Naive thymus-derived CD8-positive, alpha-beta T cell (primary cell): Measurements from ENCODE around the gene ZNF683. TPM values are rescaled to one million over a fixed set of nuclear protein-coding genes. Genes with fewer than 3 reads are reported as not detected.
A peak's percentile ranks its signal among the peaks of the same experiment; 100 is the strongest.
"Not testable (repeated sequence)": the region's sequence is repeated elsewhere in the genome, so short reads cannot be mapped to it uniquely, and the experiment has no call there.

Experiments used
- ATAC-seq, 2 donors: fragments of 150-1000 bp; cut with Tn5 transposase in 1 of 2; sonication (Bioruptor Pico), chemical (Tn5 transposase) in 1 of 2; 1 replicate in 1 of 2; 2 replicates in 1 of 2; pipeline ENCODE4 v1.10.0; 2021; ENCODE audit warnings: mild to moderate bottlenecking in 2 of 2, moderate library complexity in 2 of 2
- POLR2A ChIA-PET: fragments of 350-600 bp; sonication (Branson Sonifier 250); formaldehyde crosslinking; loops from one replicate; lab custom pipeline; 2021; ENCODE audit warnings: antibody characterized with exemption; lab: Charles Lee
- DNase-seq, 10 donors: peaks; one replicate each; pipeline versions ENCODE4 v3.0.0 to v3.0.0-alpha.2; 2020 to 2022
- H3K27ac Mint-ChIP-seq, 10 donors: one replicate each; pipeline ENCODE4 v1.8.0; 2020 to 2022; ENCODE audit warnings: mild to moderate bottlenecking in 10 of 10, mixed read lengths in 10 of 10, moderate library complexity in 4 of 10, inconsistent platforms in 1 of 10
- H3K27me3 Mint-ChIP-seq, 5 donors: one replicate each; pipeline ENCODE4 v1.8.0; 2021 to 2022; ENCODE audit warnings: mixed read lengths in 5 of 5
- H3K36me3 Mint-ChIP-seq, 3 donors: one replicate each; pipeline ENCODE4 v1.8.0; 2020 to 2022; ENCODE audit warnings: mixed read lengths in 3 of 3, mild to moderate bottlenecking in 2 of 3, inconsistent platforms in 1 of 3
- H3K4me1 Mint-ChIP-seq, 4 donors: one replicate each; pipeline ENCODE4 v1.8.0; 2021 to 2022; ENCODE audit warnings: mixed read lengths in 4 of 4
- H3K4me3 Mint-ChIP-seq, 10 donors: one replicate each; pipeline ENCODE4 v1.8.0; 2020 to 2022; ENCODE audit warnings: mild to moderate bottlenecking in 10 of 10, mixed read lengths in 10 of 10, moderate library complexity in 6 of 10, inconsistent platforms in 1 of 10
- H3K9me3 Mint-ChIP-seq, 9 donors: one replicate each; pipeline ENCODE4 v1.8.0; 2020 to 2022; ENCODE audit warnings: mixed read lengths in 9 of 9, mild to moderate bottlenecking in 3 of 9, inconsistent platforms in 1 of 9, moderate library complexity in 1 of 9
- polyA plus RNA-seq, 3 donors: library from polyadenylated mRNA; unstranded; fragments of 300-500 nt; fragmentation: Illumina TruSeq; gene quantifications; one replicate each; pipeline ENCODE4 v1.2.3, GENCODE V29; 2021
- total RNA-seq, 8 experiments: library from RNA in 2 of 8; stranded (reverse) in 2 of 8; gene quantifications; one replicate each; pipeline ENCODE4 v1.2.3 and lab custom pipeline; 2021 to 2026

The ZNF683 gene
- total and polyA plus RNA-seq, 5 experiments from 2014 or later, result 0.42 to 6.3 (median 2.4) TPM

DNA sequence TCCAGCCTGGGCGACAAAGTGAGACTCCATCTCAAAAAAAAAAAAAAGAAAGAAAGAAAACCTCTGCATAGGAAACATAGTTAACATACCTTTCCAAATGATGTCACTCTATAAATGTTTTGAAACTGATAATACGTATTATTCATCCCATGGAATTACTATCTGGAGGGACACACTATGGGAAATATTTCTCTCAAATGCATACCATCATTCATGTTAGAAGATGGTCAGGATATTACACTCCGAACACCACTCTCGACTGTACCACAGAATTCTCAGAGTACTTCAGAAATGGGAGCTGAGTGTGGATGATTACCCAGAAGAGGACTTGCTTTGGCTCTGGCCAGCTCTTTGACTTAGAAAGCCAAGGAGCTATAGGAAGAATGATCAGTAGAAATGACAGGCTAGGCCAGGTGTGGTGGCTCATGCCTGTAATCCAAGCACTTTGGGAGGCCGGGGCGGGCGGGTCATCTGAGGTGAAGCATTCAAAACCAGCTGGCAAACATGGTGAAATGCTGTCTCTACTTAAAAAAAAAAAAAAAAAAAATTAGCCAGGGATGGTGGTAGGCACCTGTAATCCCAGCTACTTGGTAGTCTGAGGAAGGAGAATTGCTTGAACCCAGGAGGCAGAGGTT, 32.8 kb upstream of the ZNF683 start:
- ATAC-seq (no peak), DNase-seq (no peak)
- Mint-ChIP-seq H3K27ac (no peak overlapping the region), H3K36me3 (no peaks in the 10 kb centered on the region), H3K27me3 (peaks cover 21 to 56% (median 41%) of the 10 kb centered on the region in 5 donors), H3K4me1 (peaks cover 7 to 17% (median 15%) of the 10 kb centered on the region in 4 donors), H3K4me3 (no peak overlapping the region), H3K9me3 (peaks cover 0 to 3% (median 0%) of the 10 kb centered on the region in 9 donors)
- POLR2A ChIA-PET, result no interaction called here

DNA sequence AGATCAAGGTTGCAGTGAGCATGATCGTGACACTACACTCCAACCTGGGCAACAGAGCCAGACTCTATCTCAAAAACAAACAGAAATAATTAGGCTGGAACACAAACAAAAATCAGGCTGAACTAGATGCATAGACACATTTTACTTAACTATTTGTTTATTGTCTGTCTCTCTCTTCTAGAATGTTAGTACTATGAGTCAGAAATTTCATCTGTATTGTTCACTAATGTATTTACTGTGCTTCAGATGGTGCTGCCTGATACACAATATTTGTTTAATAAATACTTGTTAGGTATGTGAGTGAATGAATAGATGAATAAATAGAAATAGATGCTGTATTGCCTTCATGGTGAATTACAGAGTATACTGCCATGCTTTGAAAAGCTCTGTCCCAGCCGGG, 32.1 kb upstream of the ZNF683 start:
- Mint-ChIP-seq H3K9me3 (peaks cover 0 to 3% (median 0%) of the 10 kb centered on the region in 9 donors), H3K27ac (no peak overlapping the region), H3K36me3 (no peaks in the 10 kb centered on the region), H3K4me3 (no peak overlapping the region), H3K4me1 (peaks cover 9 to 14% (median 12%) of the 10 kb centered on the region in 4 donors), H3K27me3 (peaks cover 19 to 51% (median 34%) of the 10 kb centered on the region in 5 donors)
- POLR2A ChIA-PET, result no interaction called here
- DNase-seq, result no peak
- no peak for ATAC-seq

- DNase-seq, result no peak
- peaks cover 12 to 41% (median 24%) of the 10 kb centered on the region in 5 donors for H3K27me3 Mint-ChIP-seq
- peaks cover 0 to 3% (median 0%) of the 10 kb centered on the region in 9 donors for H3K9me3 Mint-ChIP-seq
- no peak for ATAC-seq
- no peaks in the 10 kb centered on the region for H3K36me3 Mint-ChIP-seq
- peaks cover 3 to 5% (median 4%) of the 10 kb centered on the region in 4 donors for H3K4me1 Mint-ChIP-seq
- POLR2A ChIA-PET, result no interaction called here
- H3K27ac Mint-ChIP-seq, result peak overlapping the region in 1 of 10 donors; percentile 25
- H3K4me3 Mint-ChIP-seq, result no peak overlapping the region
Measured at GRCh38 chr1:26403656-26404055, 31.1 kb upstream of the ZNF683 start.

GRCh38 chr1:26401891-26402290, 29.3 kb upstream of the ZNF683 start:
- Mint-ChIP-seq H3K4me1 (peaks cover 0 to 2% (median 0%) of the 10 kb centered on the region in 4 donors), H3K27ac (no peak overlapping the region), H3K27me3 (peaks cover 9 to 38% (median 21%) of the 10 kb centered on the region in 5 donors), H3K4me3 (no peak overlapping the region), H3K9me3 (no peaks in the 10 kb centered on the region), H3K36me3 (no peaks in the 10 kb centered on the region)
- POLR2A ChIA-PET, result interaction anchor here (0.7 kb wide), 1 partner anchor 226 kb away, joined by 3 read pairs; no protein-coding TSS in a partner anchor
- ATAC-seq (no peak), DNase-seq (no peak)

DNA sequence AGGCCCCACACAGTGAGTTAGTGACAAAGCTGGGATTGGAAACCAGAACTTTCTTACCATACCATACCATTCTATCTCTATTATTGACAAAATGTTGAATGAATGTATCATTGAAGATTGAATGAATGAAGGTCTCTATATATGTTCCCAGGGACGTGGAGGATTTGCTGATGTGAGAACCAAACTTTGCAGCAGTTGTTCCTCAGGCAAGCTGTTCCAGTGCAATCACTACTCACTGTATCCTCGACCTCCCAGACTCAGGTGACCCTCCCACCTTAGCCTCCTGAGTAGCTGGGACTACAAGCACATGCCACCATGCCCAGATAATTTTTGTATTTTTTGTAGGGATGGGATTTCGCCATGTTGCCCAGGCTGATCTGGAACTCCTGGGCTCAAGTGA, 26.5 kb upstream of the ZNF683 start:
- peaks cover 5 to 24% (median 15%) of the 10 kb centered on the region in 5 donors for H3K27me3 Mint-ChIP-seq
- POLR2A ChIA-PET, result interaction anchor here (0.7 kb wide), 1 partner anchor 22 kb away, joined by 4 read pairs; no protein-coding TSS in a partner anchor
- DNase-seq (no peak), ATAC-seq (no peak)
- H3K27ac Mint-ChIP-seq, result no peak overlapping the region
- H3K36me3 Mint-ChIP-seq, result no peaks in the 10 kb centered on the region
- H3K4me1 Mint-ChIP-seq, result peaks cover 0 to 4% (median 2%) of the 10 kb centered on the region in 4 donors
- no peaks in the 10 kb centered on the region for H3K9me3 Mint-ChIP-seq
- H3K4me3 Mint-ChIP-seq, result no peak overlapping the region

DNA sequence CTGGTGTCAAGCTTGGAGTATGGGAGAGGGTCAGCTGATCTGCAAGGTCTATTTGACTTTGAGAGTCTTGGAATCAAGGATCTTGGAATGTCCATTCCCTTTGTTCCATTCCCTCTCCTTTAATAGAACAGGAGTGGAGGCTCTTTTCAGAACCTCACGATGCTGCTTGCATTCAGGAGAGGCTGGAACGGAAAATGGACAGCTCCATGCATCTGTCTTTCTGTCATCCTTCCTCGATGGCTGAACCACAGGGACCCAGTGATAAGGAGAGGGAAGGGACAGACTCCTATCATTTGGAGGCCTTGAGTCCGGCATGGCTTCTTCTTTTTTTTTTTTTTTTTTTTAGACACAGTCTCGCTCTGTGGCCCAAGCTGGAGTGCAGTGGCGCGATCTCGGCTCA, 23.2 kb upstream of the ZNF683 start:
- Mint-ChIP-seq H3K27ac (no peak overlapping the region), H3K9me3 (no peaks in the 10 kb centered on the region), H3K4me3 (no peak overlapping the region), H3K27me3 (peaks cover 0 to 3% (median 1%) of the 10 kb centered on the region in 5 donors), H3K4me1 (peaks cover 9 to 15% (median 12%) of the 10 kb centered on the region in 4 donors), H3K36me3 (no peaks in the 10 kb centered on the region)
- POLR2A ChIA-PET, result interaction anchor here (1.7 kb wide), 1 partner anchor 74 kb away, joined by 6 read pairs; no protein-coding TSS in a partner anchor
- no peak for DNase-seq
- no peak for ATAC-seq

GRCh38 chr1:26391450-26391849, 18.9 kb upstream of the ZNF683 start:
- H3K4me3 Mint-ChIP-seq, result peak overlapping the region in 4 of 10 donors; percentile 10 to 29 (median 20)
- H3K36me3 Mint-ChIP-seq, result no peaks in the 10 kb centered on the region
- H3K9me3 Mint-ChIP-seq, result no peaks in the 10 kb centered on the region
- peak; percentile 72 to 79 for ATAC-seq
- peak overlapping the region in 2 of 10 donors; percentile 5 to 41 for H3K27ac Mint-ChIP-seq
- POLR2A ChIA-PET, result interaction anchor here (1.3 to 1.8 kb wide), 4 partner anchors 13 to 70 kb away, joined by 3 to 9 read pairs (median 5); no protein-coding TSS in a partner anchor
- DNase-seq, result peak in 8 of 10 donors; percentile 9 to 73 (median 36)
- H3K4me1 Mint-ChIP-seq, result peaks cover 14 to 42% (median 32%) of the 10 kb centered on the region in 4 donors
- H3K27me3 Mint-ChIP-seq, result peaks cover 0 to 2% (median 0%) of the 10 kb centered on the region in 5 donors

DNA sequence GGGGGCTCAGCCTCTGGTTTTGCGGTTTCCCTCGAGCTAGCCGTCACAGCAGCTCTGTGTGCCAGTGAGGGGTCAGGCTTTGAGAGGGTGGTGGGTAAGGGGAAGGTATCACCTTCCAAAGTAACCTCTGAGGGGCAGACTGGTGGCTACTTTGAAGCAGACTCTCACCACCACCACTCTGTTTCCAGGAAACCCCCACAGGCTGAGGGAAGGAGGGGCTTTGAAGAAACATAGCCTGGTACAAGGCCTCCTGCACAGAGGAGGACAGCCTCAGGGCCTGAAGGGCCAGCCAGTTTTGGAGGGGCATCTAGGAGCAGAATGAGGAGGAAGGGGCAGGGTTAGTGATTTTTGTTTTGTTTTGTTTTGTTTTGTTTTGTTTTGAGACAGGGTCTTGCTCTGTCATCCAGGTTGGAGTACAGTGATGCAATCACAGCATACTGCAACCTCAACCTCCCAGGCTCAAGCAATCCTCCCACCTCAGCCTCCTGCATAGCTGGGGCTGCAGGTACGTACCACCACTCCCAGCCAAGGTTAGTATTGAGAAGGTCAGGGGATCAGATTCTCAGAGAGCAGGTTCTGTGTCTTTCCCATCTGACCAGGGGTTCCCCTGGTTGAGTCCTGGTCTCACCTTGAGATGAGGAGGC, 17.2 kb upstream of the ZNF683 start:
- peak; percentile 35 to 54 for ATAC-seq
- peaks cover 0 to 3% (median 0%) of the 10 kb centered on the region in 5 donors for H3K27me3 Mint-ChIP-seq
- peaks cover 17 to 51% (median 45%) of the 10 kb centered on the region in 4 donors for H3K4me1 Mint-ChIP-seq
- H3K27ac Mint-ChIP-seq, result peak overlapping the region in 2 of 10 donors; percentile 13 to 46
- H3K36me3 Mint-ChIP-seq, result no peaks in the 10 kb centered on the region
- POLR2A ChIA-PET, result interaction anchor here (0.7 to 1.7 kb wide), 3 partner anchors 12 to 68 kb away, joined by 5 to 7 read pairs (median 5); no protein-coding TSS in a partner anchor
- DNase-seq, result no peak
- no peaks in the 10 kb centered on the region for H3K9me3 Mint-ChIP-seq
- H3K4me3 Mint-ChIP-seq, result peak overlapping the region in 4 of 10 donors; percentile 10 to 51 (median 18)

- Mint-ChIP-seq H3K27ac (peak overlapping the region in 4 of 10 donors; percentile 22 to 68 (median 34)), H3K36me3 (no peaks in the 10 kb centered on the region), H3K27me3 (peaks cover 0 to 3% (median 0%) of the 10 kb centered on the region in 5 donors), H3K4me3 (peak overlapping the region in 2 of 10 donors; percentile 10 to 52), H3K4me1 (peaks cover 19 to 59% (median 51%) of the 10 kb centered on the region in 4 donors), H3K9me3 (no peaks in the 10 kb centered on the region)
- ATAC-seq (no peak), DNase-seq (no peak)
- POLR2A ChIA-PET, result interaction anchor here (1.7 kb wide), 2 partner anchors 11 to 67 kb away, joined by 5 to 7 read pairs; no protein-coding TSS in a partner anchor
Measured at GRCh38 chr1:26388791-26389445, 16.4 kb upstream of the ZNF683 start.

DNA sequence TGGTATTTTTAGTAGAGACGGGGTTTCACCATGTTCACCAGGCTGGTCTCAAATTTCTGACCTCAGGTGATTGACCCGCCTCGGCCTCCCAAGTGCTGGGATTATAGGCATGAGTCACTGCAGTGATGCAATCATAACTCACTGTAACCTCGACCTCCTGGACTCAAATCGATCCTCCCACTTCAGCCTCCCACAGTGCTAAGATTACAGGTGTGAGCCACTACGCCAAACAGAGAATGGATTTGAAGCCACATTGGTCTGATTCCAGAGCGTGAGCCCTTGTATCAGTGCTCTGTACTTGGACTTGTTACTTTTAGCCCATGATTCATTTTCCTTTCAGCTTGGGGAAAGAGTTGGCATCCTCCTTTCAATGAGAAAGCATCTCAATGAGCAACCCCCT, 14.9 kb upstream of the ZNF683 start:
- POLR2A ChIA-PET, result no interaction called here
- Mint-ChIP-seq H3K36me3 (no peaks in the 10 kb centered on the region), H3K9me3 (no peaks in the 10 kb centered on the region), H3K27me3 (peaks cover 0 to 2% (median 0%) of the 10 kb centered on the region in 5 donors), H3K4me3 (no peak overlapping the region), H3K27ac (peak overlapping the region in 1 of 10 donors; percentile 79), H3K4me1 (peaks cover 19 to 63% (median 52%) of the 10 kb centered on the region in 4 donors)
- ATAC-seq, result no peak
- no peak for DNase-seq

- H3K4me3 Mint-ChIP-seq, result peak overlapping the region in 5 of 10 donors; percentile 12 to 64 (median 45)
- H3K4me1 Mint-ChIP-seq, result peaks cover 12 to 56% (median 45%) of the 10 kb centered on the region in 4 donors
- H3K27ac Mint-ChIP-seq, result peak overlapping the region in 3 of 10 donors; percentile 25 to 59 (median 32)
Measured at GRCh38 chr1:26385063-26385462, 12.5 kb upstream of the ZNF683 start.

GRCh38 chr1:26384076-26384475, 11.5 kb upstream of the ZNF683 start:
- no peak for DNase-seq
- H3K4me3 Mint-ChIP-seq, result peak overlapping the region in 5 of 10 donors; percentile 7 to 43 (median 14)
- POLR2A ChIA-PET, result interaction anchor here (0.7 kb wide), 1 partner anchor 18 kb away, joined by 4 read pairs; no protein-coding TSS in a partner anchor

More at GRCh38 chr1:26385063-26385462, 12.5 kb upstream of the ZNF683 start:
- not testable (repeated sequence) for H3K9me3 Mint-ChIP-seq, H3K36me3 Mint-ChIP-seq, ATAC-seq, H3K27me3 Mint-ChIP-seq, DNase-seq
- POLR2A ChIA-PET, result interaction anchor here (0.6 to 0.7 kb wide), 2 partner anchors 71 to 112 kb away, joined by 4 read pairs; no protein-coding TSS in a partner anchor

More at GRCh38 chr1:26384076-26384475, 11.5 kb upstream of the ZNF683 start:
- no peaks in the 10 kb centered on the region for H3K36me3 Mint-ChIP-seq
- peak overlapping the region in 1 of 10 donors; percentile 12 for H3K27ac Mint-ChIP-seq
- peaks cover 0 to 5% (median 0%) of the 10 kb centered on the region in 5 donors for H3K27me3 Mint-ChIP-seq
- H3K9me3 Mint-ChIP-seq, result no peaks in the 10 kb centered on the region
- no peak for ATAC-seq
- H3K4me1 Mint-ChIP-seq, result peaks cover 10 to 52% (median 39%) of the 10 kb centered on the region in 4 donors
